ENCODE results near the gene NPPB.

NPPB gene

DNA sequence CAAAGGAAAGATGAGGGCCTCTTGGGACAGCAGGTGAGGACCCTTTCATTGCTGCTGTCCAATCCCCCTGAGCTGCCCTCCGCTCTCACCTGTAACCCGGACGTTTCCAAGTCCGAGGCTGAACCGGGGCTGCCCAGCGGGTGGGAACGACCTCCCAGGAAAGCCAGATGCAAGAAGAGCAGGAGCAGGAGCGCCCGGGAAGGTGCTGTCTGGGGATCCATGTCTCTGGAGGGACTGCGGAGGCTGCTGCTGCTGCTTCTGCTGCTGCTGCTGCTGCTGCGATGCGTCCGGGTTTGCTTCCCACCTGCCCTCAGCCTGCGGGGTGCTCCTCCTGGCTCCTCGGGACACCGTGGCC is at the start of gene NPPB:
NPPB (minus strand) TSS at position 333 of the 355 bp plus-strand sequence; CDS start at position 221, 112 bp downstream.
- Histone ChIP-seq H3K9me3 (ENCODE audit: control insufficient read depth, insufficient read depth, low read length) (no peaks in the 10 kb centered on the region), H3K9me2 (replicated peaks; ENCODE audit: control insufficient read depth, low read length) (no peaks in the 10 kb centered on the region), H3K79me2 (ENCODE audit: control insufficient read depth, low read length) (no peaks in the 10 kb centered on the region), H3F3A (ENCODE audit: control insufficient read depth, insufficient read depth) (no peaks in the 10 kb centered on the region), H3K4me3 (ENCODE audit: low read length) (no peak within 1 kb of the TSS), H4K20me1 (ENCODE audit: control insufficient read depth, insufficient read depth, low read depth, low read length) (no peaks in the 10 kb centered on the region), H3K27ac (ENCODE audit: low read depth, low read length) (no peak within 1 kb of the TSS), H3K36me3 (ENCODE audit: control insufficient read depth, low read length) (no peaks in the 10 kb centered on the region), H3K4me2 (ENCODE audit: low read length) (no peak within 1 kb of the TSS), H3K4me1 (ENCODE audit: control insufficient read depth, low read length) (peaks cover 9% of the 10 kb centered on the region), H3K27me3 (ENCODE audit: control insufficient read depth, low read length) (peaks cover 64% of the 10 kb centered on the region)
- TF ChIP-seq, protein P1, sequence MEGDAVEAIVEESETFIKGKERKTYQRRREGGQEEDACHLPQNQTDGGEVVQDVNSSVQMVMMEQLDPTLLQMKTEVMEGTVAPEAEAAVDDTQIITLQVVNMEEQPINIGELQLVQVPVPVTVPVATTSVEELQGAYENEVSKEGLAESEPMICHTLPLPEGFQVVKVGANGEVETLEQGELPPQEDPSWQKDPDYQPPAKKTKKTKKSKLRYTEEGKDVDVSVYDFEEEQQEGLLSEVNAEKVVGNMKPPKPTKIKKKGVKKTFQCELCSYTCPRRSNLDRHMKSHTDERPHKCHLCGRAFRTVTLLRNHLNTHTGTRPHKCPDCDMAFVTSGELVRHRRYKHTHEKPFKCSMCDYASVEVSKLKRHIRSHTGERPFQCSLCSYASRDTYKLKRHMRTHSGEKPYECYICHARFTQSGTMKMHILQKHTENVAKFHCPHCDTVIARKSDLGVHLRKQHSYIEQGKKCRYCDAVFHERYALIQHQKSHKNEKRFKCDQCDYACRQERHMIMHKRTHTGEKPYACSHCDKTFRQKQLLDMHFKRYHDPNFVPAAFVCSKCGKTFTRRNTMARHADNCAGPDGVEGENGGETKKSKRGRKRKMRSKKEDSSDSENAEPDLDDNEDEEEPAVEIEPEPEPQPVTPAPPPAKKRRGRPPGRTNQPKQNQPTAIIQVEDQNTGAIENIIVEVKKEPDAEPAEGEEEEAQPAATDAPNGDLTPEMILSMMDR (IDR thresholded peaks at IDR 0.05; ENCODE audit: low read depth, low read length, poor library complexity, severe bottlenecking): no peak
- no peak for TF ChIP-seq EZH2phosphoT487 (IDR thresholded peaks at IDR 0.05; ENCODE audit: borderline replicate concordance, low read length)

DNA sequence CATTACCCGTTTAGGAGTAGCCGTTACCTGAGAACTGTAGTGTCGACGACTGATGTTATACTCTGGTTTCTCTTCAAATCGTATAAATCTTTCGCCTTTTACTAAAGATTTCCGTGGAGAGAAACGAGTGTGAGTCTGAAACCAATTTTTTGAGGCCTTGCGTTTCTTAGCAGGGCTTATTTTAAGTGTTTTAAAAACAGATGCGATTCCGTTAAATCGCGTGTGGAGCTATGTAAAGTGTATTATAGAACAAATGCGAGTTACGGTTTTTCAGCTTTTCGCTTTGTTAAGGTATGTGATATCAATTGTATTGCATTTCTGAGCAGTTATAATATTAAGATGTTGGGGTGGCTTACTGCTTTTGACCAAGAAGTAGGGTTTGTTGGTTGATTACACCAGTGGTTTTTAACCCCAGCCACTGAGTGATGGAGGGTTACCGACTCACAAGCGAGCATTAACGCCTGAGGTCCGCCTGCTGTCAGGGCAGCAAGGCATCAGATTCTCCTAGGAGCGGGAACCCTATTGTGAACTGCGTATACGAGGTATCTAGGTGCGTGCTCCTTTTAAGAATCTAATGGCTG is 49.4 kb upstream of the NPPB start:
- H3K9me2 ChIP-seq (replicated peaks; ENCODE audit: control insufficient read depth, low read length): no peaks in the 10 kb centered on the region
- TF ChIP-seq EZH2phosphoT487 (IDR thresholded peaks at IDR 0.05; ENCODE audit: borderline replicate concordance, low read length): no peak
- TF ChIP-seq, protein P1 (IDR thresholded peaks at IDR 0.05; ENCODE audit: low read depth, low read length, poor library complexity, severe bottlenecking): no peak
- H3K27ac ChIP-seq (ENCODE audit: low read depth, low read length): peak overlapping the region; percentile 94
- peak overlapping the region; percentile 75 for H3K4me3 ChIP-seq (ENCODE audit: low read length)
- peak overlapping the region; percentile 84 for H3K4me2 ChIP-seq (ENCODE audit: low read length)
- no peaks in the 10 kb centered on the region for H4K20me1 ChIP-seq (ENCODE audit: control insufficient read depth, insufficient read depth, low read depth, low read length)
- H3K4me1 ChIP-seq (ENCODE audit: control insufficient read depth, low read length): peaks cover 32% of the 10 kb centered on the region
- no peaks in the 10 kb centered on the region for H3K9me3 ChIP-seq (ENCODE audit: control insufficient read depth, insufficient read depth, low read length)
- H3K36me3 ChIP-seq (ENCODE audit: control insufficient read depth, low read length): no peaks in the 10 kb centered on the region
- no peaks in the 10 kb centered on the region for H3K79me2 ChIP-seq (ENCODE audit: control insufficient read depth, low read length)
- peaks cover 12% of the 10 kb centered on the region for H3F3A ChIP-seq (ENCODE audit: control insufficient read depth, insufficient read depth)
- H3K27me3 ChIP-seq (ENCODE audit: control insufficient read depth, low read length): no peaks in the 10 kb centered on the region

DNA sequence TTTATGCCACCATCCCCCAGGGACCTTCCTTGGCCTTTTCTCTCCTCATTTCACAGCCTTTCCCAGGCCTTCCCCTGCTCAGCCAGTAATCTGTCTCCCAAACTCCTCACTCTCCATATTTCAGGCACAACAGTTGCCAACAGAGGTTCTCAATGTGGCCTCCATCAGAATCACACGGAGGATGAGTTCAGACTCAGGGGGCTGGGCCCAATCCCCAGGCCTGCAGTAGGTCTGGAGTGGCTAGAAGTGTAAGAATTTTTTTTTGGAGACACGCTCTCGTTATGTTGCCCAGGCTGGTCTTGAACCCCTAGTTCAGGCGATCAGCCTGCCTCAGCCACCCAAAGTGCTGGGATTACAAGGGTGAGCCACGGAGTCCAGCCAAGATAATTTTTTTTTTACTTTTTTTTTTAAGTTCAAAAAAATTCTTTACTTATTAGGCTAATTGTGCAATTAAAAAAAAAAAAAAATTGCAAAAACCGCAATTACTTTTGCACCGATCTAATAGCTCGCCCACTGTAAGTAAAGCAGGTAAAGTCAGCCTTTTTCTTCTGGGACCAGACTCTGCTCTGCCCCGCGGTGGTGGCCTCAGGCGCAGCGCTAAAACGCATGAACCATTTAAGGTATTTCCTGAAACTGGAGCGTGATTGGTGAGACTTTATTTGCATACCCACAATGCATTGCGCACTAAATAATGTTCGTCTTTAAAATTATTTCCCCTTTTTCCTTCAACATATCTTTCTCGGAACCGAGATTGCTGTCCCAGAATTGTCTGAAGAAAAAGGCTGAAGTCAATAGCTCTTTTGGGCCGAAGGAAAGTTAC is 48.7 kb upstream of the NPPB start:
- H3K27me3 ChIP-seq (ENCODE audit: control insufficient read depth, low read length): no peaks in the 10 kb centered on the region
- TF ChIP-seq EZH2phosphoT487 (IDR thresholded peaks at IDR 0.05; ENCODE audit: borderline replicate concordance, low read length): no peak
- TF ChIP-seq, protein P1 (IDR thresholded peaks at IDR 0.05; ENCODE audit: low read depth, low read length, poor library complexity, severe bottlenecking): peak; percentile 85
- H3K79me2 ChIP-seq (ENCODE audit: control insufficient read depth, low read length): no peaks in the 10 kb centered on the region
- H3K4me2 ChIP-seq (ENCODE audit: low read length): peak overlapping the region; percentile 59
- peaks cover 28% of the 10 kb centered on the region for H3K4me1 ChIP-seq (ENCODE audit: control insufficient read depth, low read length)
- H3K27ac ChIP-seq (ENCODE audit: low read depth, low read length): peak overlapping the region; percentile 94
- no peaks in the 10 kb centered on the region for H4K20me1 ChIP-seq (ENCODE audit: control insufficient read depth, insufficient read depth, low read depth, low read length)
- no peaks in the 10 kb centered on the region for H3K9me2 ChIP-seq (replicated peaks; ENCODE audit: control insufficient read depth, low read length)
- peak overlapping the region; percentile 36; the same call in 1 of the 2 replicates for H3K4me3 ChIP-seq (ENCODE audit: low read length)
- no peaks in the 10 kb centered on the region for H3K36me3 ChIP-seq (ENCODE audit: control insufficient read depth, low read length)
- peaks cover 12% of the 10 kb centered on the region for H3F3A ChIP-seq (ENCODE audit: control insufficient read depth, insufficient read depth)
- no peaks in the 10 kb centered on the region for H3K9me3 ChIP-seq (ENCODE audit: control insufficient read depth, insufficient read depth, low read length)
